Fibroblast of skin of scalp (primary cell): ENCODE measurements around the gene SEMA6A.

Experiments
- DNase-seq: peaks from one replicate; pipeline ENCODE4 v3.0.0-alpha.2; 2013

The SEMA6A gene

DNA sequence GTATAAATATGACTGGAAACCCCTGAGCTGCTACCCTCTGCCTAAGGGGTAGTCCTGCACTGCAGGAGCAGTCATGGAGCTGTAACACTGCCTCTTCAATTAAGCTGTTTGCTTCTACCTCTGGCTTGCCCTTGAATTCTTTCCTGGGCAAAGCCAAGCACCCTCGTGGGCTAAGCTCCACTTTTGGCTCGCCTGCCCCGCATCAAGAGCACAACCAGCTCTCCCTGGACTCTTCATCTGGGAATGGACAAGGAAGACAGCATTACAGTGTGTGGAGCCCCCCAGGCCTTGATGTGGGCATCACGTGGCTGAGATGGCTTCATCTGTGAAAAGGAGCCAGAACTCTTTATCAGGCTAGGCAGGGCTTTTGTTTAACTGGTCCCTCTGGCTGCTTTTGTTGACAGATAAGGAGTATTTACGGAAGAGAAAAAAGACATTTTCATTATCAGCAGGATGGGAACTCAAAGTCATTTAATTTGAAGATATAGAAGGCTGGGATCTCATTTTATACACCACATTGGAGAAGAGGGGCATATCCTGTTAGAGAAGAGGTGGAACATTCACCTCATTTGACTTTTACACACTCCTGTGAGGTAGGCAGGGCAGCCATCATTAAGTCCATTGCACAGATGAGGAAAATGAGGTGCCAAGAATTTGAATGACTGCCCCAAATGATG, 137.8 kb downstream of the SEMA6A start:
- no peak for DNase-seq

DNA sequence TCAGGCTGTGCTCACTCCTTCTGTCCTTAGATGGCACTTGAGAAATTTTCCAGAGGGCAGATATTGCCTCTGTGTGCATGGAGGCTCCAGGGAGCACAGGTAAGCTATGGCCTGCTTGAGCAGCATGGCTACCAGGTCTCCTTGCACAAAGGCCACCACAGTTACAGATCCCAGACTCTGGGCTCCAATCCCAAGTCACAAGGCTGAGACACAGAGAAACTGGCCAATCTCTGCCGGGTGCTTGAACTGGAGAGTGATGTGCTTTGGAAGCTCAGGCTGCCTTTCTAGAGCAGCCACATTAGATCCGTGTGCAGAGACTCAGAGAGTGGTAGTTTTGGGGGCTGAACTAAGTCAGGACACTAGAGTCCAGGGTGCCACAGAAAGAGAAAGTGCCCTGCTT, 145.7 kb downstream of the SEMA6A start:
- no peak for DNase-seq

DNA sequence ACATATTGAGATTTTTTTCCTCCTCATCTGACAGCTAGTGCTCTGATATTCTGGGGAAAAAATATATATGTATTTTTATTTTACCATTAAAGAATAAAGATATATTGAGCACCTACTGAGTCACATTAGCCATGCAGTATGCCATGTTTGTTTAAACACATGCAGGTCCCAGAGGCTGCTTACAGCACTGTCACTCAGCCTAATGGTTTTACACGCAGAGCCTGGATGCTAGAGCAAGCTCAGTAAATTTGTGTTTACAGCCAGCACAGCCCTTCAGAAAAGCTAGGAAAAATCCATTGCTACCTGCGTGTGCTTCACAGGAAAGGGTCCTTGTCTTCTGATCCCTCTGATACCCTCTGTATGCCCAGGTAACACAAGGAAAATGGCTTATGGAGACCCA, 146.2 kb downstream of the SEMA6A start:
- DNase-seq = no peak

DNA sequence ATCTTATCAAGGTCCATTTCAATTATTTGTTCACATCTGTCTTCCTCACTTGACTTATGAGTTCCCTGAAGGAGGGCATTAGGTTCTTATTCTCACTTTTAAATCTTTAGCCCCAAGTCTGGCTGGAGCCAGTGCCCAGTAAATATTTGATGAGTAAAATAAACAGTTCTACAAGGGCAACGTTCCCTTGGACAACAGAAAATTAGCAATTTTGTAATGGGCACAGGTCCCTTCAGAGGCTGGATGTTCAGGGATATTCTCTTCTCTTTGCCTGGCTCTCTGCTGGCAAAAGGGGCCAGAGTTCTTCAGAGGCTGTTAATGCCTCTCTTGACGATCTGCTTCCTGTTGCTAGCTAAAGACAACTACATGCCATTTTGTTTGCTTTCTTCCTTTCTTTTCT, 149.7 kb downstream of the SEMA6A start:
- DNase-seq = no peak

DNA sequence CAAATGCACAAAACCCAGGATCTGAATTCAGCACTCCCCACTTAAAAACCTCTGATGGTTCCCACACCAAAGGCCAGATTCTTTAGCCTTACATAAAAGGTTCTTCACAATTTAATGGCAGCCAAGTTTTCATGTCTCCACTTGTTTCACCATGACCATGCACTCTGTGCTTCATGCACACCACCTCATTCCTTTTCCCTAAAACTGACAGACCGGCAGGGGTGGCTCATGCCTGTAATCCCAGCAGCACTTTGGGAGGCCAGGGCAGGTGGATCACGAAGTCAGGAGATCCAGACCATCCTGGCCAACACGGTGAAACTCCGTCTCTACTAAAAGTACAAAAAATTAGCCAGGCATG, 150.4 kb downstream of the SEMA6A start:
- DNase-seq = no peak

DNA sequence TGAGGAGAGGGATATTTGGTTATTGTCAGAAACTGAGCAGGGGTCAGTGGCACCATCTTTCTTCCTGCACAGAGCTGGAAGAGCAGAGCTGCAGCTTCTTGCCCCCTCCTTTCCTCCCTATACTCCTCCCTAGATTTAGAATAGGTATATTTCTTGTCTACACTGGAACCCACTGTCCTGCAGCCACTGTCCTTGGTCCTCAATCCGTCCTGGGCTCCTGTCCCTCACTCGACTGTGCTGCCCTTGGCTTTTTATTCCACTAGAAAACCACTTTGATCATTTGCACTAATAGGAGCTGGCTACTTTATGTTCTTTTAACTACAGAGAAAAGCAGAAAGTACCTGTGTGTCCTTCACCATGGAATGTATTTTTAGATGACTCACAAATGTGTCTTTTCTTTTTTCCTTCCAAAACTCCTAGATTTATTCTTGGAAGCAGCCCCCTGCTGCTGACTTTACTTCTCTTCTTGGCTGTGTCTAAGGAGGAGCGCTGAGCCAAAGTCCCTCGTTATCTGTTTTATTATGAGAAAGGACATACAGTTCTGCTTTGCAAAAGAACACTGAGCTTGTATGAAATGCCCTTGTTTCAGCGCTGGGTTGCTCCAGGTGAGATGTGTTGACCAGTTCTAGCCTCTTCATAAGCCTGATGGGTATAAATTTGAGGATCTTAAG, 150.9 kb downstream of the SEMA6A start:
- no peak for DNase-seq

DNA sequence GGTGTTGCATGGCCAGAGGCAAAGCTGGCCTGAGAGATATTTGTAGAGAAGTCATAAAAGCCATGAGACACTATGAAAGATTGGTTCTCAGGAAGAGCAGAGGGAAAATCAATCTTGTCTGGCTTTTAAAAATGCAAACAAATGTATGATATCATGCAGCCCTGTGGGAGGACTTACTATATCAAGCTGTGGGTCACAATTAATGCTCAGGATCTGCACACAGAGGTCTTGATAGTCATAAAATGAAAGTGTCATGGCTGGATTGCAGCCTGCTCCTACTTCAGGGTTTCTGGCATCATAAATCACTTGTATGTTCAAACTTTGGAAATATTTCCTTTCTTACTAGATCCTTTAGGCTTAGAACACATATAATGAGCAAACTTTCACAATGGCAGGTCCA, 151.5 kb downstream of the SEMA6A start:
- DNase-seq = no peak

DNA sequence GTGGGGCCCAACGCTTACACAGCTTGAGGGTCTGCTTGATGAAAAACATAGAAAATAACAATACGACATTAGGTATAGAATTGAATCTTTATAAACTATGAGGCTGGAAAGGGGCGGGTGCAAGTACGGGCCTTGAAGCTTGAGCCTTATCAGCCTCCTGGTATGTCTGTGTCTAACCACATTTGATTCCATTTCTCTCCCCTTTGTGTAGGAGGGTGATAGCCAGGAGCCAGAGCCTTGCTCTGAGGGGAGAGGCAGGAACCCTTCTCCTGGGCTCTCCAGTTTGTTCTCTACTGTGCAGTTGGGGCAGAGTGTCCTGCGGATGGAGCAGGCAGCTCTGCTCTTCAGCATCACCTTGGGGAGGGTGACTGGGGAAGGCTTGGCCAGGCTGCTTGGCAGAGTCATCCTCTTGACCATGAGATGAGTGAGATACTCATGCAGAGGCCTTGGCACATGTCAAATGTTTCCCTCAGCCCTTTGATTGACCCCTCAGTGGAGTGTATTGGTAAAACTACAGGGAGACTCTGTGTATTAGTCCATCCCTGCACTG, 153.5 kb downstream of the SEMA6A start:
- DNase-seq = no peak

DNA sequence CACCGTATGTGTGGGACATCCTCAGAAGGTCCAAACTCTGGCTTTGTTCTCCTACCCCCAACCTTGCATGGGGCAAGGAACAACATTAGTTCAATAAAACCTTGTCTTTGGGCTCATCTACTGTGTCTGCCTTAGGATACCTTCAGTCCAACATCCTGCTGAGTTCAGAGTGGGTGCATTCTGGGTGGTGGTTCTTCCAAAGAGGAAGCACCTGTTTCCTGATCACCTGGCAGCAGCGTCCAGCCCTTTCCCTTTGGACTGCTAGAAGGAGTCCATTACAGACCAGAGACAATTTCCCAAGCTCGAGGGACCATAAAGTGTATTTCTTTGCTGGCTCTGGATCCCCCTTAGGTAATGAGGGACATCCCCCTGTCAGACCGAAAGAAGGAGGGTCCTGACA, 154.1 kb downstream of the SEMA6A start:
- no peak for DNase-seq

DNA sequence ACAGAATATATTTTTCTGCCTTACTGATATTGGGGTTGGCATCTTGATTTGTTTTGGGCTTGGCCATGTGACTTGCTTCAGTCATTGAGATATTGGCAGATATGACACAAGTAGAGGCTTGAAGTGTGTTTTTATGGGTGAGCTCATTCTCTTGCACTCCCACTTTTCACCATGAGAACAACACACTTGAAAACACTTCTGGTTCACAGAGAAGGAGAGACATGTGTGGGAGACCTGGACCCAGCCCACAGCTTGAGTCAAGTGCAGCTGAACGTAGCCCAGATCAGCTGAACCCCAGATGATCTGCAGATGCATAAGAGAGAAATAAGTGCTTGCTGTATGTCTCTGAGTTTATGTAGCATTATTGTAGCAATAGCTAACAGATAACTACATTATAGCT, 155.4 kb downstream of the SEMA6A start:
- no peak for DNase-seq

DNA sequence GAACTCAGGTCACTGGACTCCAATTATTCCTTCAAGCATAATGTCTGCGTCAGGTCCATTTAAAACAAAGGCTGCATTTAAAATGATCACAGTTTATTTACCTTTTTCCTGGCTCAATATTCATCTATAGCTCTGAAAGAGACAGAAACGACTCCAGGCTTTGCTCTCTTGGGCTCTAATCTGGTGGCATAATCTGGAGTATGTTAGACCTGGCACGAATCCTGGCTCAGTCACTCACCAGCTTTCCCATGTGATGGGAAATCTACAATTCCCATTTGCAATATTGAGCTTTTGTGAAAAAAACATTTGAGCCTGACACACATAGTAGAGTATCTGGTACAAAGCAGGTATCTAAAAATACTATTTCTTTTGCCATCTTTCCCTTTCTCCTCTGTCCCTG, 155.8 kb downstream of the SEMA6A start:
- DNase-seq = no peak

DNA sequence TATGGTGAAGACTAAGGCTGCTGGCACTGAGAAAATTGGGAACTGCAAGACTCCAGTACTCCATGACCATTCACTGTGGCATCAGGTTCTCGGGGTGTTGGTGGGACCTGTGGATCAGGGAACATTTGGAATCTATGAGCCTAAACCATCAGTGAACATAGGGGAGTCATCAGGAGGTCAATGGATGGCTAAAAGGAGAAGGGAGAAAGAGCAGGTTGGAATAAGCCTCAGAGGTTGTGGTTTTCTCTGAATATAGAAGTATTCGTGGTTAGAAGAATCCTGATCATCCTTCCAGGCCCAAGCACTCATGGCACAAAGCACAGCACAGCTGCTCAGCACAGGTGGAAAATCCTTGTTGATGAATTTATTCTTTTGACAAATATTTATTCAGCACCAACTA, 156.6 kb downstream of the SEMA6A start:
- DNase-seq = no peak

DNA sequence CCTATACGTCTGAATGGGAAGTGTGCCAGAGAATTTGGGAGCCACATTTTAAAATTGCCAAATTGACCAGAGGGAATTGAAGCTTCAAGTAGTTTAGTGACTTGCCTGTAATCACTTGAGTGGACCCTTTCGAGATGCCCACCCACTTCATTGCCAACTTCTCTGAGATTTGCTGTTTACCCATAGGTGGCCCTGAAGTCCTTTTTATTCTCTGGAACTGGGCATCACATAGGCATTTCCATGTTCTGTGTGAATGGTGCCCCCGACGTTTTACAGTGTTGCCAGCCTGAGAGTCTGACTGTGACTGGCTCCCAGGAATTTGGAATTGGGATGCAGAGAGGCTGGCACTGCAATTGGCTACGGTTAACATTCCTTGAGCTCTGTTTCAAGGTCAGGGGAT, 158.6 kb downstream of the SEMA6A start:
- DNase-seq = no peak

DNA sequence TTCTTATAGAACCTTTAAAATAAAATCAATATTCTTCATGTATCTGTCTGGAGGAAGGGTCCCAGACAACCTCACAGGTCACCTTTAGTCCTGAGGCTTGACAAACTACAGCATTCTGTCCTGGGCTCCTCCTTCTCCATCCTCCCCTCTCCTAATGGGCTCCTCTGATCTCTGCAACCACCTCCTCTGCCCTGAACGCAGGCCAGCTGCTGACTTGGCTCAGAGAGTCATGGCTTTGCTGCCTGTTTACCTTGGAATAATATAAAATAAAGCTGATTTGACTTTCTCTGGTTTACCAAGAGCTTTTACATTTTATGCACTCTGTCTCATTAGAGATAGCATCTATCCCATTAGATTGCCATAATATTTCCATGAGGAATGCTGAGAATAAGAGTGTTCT, 159.4 kb downstream of the SEMA6A start:
- no peak for DNase-seq

DNA sequence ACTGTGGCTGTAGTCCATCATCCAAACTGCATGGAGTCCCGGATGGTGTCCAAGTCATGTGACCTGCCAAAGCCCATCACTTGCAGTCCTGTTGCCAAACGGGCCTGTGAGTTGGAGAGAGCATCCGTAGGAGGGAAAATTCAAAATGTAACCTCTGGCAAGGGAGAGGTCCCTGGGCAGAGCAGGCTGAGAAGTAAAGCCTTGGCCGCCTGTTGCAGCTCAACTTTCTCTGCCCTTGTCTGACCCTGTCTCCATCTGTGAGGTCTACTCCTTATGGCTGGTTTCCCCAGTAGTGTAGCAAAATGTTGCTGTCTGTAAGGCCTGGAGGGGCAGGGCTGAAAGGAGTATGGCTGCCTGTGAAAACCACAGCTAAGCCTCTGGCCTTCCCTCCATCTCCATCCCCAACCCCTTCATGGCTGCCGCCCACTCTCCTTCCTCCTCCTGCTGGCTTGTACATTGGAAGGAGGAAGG, 163.5 kb downstream of the SEMA6A start:
- no peak for DNase-seq

DNA sequence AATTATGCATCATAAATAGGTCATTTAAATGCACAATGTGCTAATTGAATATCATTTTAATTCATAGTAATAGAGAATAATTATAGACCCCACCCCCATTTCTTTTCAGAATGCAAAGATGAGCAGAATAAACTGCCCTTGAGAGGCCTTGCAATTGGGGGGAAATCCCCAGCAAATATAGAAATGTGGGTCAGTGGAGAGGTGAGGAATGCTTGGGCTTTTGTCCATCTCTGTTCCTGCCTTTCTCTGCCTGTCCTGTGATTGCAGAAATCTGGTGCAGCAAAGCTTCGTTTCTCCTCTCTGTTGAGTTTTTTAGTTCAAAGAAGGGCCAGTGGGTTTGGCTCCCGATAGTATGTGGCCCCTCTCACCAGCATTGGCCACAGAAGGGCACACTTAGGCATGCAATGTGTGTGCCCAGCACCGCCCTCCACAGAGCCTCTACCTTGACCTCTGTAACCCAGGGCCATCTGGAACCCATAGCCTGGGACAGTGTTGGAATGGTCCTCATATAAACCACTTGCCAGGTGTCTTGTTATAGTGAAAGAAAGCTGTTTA, 164.2 kb downstream of the SEMA6A start:
- no peak for DNase-seq

DNA sequence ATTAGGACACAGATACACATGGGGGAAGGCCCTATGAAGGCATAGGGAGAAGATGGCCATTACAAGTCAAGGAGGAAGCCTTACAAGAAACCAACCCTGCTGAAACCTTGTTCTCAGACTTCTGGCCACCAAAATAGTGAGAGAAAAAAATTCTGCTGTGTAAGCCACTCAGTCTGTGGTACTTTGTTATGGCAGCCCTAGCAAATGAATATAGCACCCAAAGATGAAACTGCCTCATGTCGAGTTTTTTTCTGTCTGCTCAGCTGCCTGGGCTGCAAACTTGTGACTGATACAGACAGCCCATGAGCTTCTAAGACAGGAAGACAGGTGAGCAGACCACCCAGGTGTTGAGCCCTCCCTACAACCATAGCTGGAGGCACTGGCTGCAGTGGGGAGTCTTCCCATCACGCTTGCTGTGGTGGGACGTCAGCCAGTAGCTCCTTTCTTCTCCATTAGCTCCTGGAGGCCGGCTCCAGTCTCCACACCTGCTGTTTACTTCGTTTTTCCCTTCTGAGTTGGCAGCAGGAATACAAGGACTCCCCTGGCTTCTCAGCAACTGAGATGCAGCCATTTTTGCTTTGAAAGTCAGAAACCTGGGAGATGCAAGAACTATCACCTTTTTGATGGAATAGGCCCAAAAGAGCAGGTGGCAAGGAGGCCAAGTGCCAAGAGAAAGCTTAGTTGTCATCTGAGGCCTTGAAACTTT, 164.9 kb downstream of the SEMA6A start:
- DNase-seq = no peak

DNA sequence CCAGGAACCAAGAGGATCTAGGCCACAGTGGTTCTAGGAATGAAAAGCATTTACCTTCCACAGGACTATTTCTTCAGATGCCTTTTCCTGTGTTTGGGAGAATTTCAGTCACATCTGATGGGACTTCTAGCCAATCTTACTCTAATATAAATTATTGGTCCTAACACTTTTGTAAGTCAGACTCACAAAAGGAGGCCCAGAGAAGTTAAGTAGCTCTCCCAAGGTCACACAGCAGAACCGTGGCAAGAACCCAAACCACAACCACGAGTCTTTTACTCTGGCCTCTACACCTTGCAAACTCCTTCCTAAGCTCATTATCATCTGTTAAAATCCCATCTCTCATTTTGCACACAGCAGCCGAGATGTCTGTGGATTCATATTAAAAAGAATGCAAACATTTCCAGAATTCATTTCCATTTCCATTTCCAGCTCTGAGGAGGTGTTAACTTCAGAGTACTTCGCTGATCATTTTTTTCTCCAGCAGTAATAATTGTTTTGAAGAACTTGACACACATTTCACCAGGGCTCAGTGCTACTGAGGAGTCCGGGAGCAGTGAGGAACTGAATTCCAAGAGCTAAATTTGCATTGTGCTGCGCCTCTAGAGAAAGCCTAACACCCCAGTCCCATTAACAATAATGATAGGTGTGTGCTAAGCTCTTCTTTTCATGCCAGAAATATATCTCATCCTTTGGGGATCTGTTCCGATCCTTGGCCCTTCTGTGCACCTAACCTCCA, 168.1 kb downstream of the SEMA6A start:
- DNase-seq = no peak

DNA sequence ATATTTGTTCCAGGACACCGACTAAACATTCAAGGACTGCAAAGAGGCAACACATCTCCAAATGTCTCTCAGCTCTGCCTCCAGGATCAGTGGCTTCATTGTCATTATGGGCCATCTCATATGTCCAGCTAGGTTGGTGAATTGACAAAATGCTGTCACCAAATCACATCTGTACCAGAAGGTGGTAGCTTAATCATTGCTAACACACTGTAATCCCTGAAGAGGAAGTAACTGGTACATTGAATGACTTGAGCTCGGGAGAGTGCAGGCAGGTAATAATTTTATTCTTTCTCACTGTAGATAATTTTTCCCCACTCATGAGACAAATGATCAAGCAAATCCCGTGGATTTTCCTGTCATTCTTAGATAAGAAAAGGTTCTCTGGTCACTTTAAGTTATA, 169.8 kb downstream of the SEMA6A start:
- no peak for DNase-seq

DNA sequence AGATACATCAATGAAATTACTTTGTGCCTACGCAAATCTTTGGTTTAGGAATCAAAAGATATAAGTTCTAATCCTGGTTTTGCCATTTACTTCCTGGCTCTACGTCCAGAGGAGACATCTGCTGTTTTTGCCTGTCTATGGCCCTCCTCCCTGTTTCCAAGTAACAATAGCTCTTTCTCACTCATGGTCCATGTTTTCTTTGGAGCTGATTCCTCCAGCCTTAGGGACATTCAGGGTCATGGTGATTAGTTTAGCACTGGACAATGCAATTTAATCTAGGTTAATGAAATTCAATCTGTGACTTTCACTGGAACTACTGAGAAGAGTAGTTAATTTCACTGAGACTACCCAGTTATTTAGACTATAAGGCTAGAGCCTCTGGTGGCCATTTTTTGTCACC, 170.6 kb downstream of the SEMA6A start:
- DNase-seq = no peak

DNA sequence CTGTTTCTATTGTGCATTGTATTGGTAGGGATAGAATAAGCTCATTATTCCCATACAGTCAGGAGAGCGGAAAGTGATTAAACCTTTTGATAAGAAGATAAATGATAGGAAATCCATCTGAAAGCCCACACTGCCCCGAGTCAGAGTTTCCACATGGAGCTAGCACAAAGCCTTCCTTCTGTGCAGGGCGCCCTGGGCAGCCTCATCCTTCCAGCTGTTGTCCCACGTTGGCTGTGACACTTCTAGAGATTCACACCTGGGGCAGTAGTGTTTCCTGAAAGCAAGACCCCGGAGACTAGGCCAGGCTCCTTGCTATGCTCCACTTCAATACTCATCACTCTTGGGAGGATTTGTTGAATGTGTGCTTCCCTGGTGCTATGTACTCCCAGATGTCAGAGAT, 172.4 kb downstream of the SEMA6A start:
- no peak for DNase-seq

DNA sequence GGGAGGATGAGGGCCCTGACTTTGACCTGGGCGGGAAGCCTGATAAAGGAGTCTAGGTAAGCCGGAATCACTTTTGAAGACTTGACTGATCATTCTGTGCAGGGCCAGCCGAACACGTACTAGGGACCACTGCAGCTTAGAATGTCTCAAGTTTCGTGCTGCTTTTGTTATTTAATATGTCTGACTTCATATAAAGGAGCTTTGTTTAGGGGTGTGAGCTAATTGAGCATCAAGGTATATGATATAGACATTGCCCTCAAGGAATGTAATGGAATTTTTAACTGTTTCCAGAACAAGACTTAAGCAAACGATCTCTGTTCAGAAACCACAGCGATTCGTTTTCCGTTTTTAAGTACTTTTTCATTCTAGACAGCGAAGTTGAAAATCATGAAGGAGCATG, 173.0 kb downstream of the SEMA6A start:
- DNase-seq = no peak
